ENCODE results near the gene KIRREL1. TPM values are rescaled to one million over a fixed set of nuclear protein-coding genes. Genes with fewer than 3 reads are reported as not detected.

Gene KIRREL1
- total RNA-seq, 1 experiment from 2014 or later: 30.7 TPM

GRCh38 chr1:158007180-158007579 is 13.7 kb downstream of the KIRREL1 start:
- Histone ChIP-seq H3K9me3 (ENCODE audit: insufficient read depth, low read depth) (no peaks in the 10 kb centered on the region), H2AFZ (no peak overlapping the region), H3K79me2 (ENCODE audit: low read depth) (peaks cover 23% of the 10 kb centered on the region), H4K20me1 (ENCODE audit: insufficient read depth) (no peaks in the 10 kb centered on the region), H3K4me2 (no peak overlapping the region), H3K36me3 (ENCODE audit: low read depth) (no peaks in the 10 kb centered on the region), H3K27ac (no peak overlapping the region), H3K9me2 (ENCODE audit: insufficient read depth) (no peaks in the 10 kb centered on the region), H3K4me1 (replicated peaks; ENCODE audit: insufficient read depth) (peaks cover 36% of the 10 kb centered on the region), H3K4me3 (no peak overlapping the region), H3F3A (ENCODE audit: insufficient read depth, low read depth) (peaks cover 11% of the 10 kb centered on the region), H3K27me3 (ENCODE audit: insufficient read depth, low read depth) (no peaks in the 10 kb centered on the region)
- TF ChIP-seq EZH2 (IDR thresholded peaks at IDR 0.05; ENCODE audit: low read depth) (no peak), CTCF (conservative IDR thresholded peaks at IDR 0.05) (no peak)
- intact Hi-C loops (cut with micrococcal nuclease; ENCODE audit: unreplicated experiment): no loop called here
- POLR2A ChIA-PET (ENCODE audit: unreplicated experiment): no interaction called here
- DNase-seq: no peak
- no TSS peak for BruUV-seq (replicated peaks)
- CTCF ChIA-PET: no interaction called here

GRCh38 chr1:158007667-158008386 is 14.4 kb downstream of the KIRREL1 start:
- no peak for TF ChIP-seq EZH2 (IDR thresholded peaks at IDR 0.05; ENCODE audit: low read depth)
- no peak for TF ChIP-seq CTCF (conservative IDR thresholded peaks at IDR 0.05)
- no peak overlapping the region for H3K4me3 ChIP-seq
- POLR2A ChIA-PET (ENCODE audit: unreplicated experiment): no interaction called here
- CTCF ChIA-PET: no interaction called here
- H3K4me2 ChIP-seq: no peak overlapping the region
- no peak overlapping the region for H2AFZ ChIP-seq
- H3K27me3 ChIP-seq (ENCODE audit: insufficient read depth, low read depth): no peaks in the 10 kb centered on the region
- H3K9me2 ChIP-seq (ENCODE audit: insufficient read depth): no peaks in the 10 kb centered on the region
- no peak for DNase-seq
- no peaks in the 10 kb centered on the region for H4K20me1 ChIP-seq (ENCODE audit: insufficient read depth)
- H3K27ac ChIP-seq: no peak overlapping the region
- no TSS peak for BruUV-seq (replicated peaks)
- H3K9me3 ChIP-seq (ENCODE audit: insufficient read depth, low read depth): no peaks in the 10 kb centered on the region
- H3K36me3 ChIP-seq (ENCODE audit: low read depth): no peaks in the 10 kb centered on the region
- H3F3A ChIP-seq (ENCODE audit: insufficient read depth, low read depth): peaks cover 11% of the 10 kb centered on the region
- H3K4me1 ChIP-seq (replicated peaks; ENCODE audit: insufficient read depth): peaks cover 33% of the 10 kb centered on the region
- intact Hi-C loops (cut with micrococcal nuclease; ENCODE audit: unreplicated experiment): no loop called here
- H3K79me2 ChIP-seq (ENCODE audit: low read depth): peaks cover 24% of the 10 kb centered on the region

- TF ChIP-seq EZH2 (IDR thresholded peaks at IDR 0.05; ENCODE audit: low read depth) (no peak), CTCF (conservative IDR thresholded peaks at IDR 0.05) (no peak)
- intact Hi-C loops (cut with micrococcal nuclease; ENCODE audit: unreplicated experiment): no loop called here
- Histone ChIP-seq H3K4me3 (no peak overlapping the region), H3K9me2 (ENCODE audit: insufficient read depth) (no peaks in the 10 kb centered on the region), H3K79me2 (ENCODE audit: low read depth) (peaks cover 24% of the 10 kb centered on the region), H3K9me3 (ENCODE audit: insufficient read depth, low read depth) (no peaks in the 10 kb centered on the region), H3K27ac (no peak overlapping the region), H4K20me1 (ENCODE audit: insufficient read depth) (no peaks in the 10 kb centered on the region), H3K4me1 (replicated peaks; ENCODE audit: insufficient read depth) (peaks cover 33% of the 10 kb centered on the region), H3K36me3 (ENCODE audit: low read depth) (no peaks in the 10 kb centered on the region), H3K27me3 (ENCODE audit: insufficient read depth, low read depth) (no peaks in the 10 kb centered on the region), H3K4me2 (no peak overlapping the region), H2AFZ (no peak overlapping the region), H3F3A (ENCODE audit: insufficient read depth, low read depth) (peaks cover 11% of the 10 kb centered on the region)
- DNase-seq: no peak
- BruUV-seq (replicated peaks): no TSS peak
- ChIA-PET POLR2A (ENCODE audit: unreplicated experiment) (no interaction called here), CTCF (no interaction called here)
Measured at GRCh38 chr1:158008630-158009029, 15.2 kb downstream of the KIRREL1 start.

Measured in PC-9 (cell line).